Measurements from ENCODE around the gene AKAP8L. TPM values are rescaled to one million over a fixed set of nuclear protein-coding genes. Genes with fewer than 3 reads are reported as not detected.

AKAP8L gene
- total and polyA plus RNA-seq, 2 of the 8 experiments (the other 6 are each of a cell fraction or from before 2014, with no cell fraction given), result 75.1 to 138 TPM

DNA sequence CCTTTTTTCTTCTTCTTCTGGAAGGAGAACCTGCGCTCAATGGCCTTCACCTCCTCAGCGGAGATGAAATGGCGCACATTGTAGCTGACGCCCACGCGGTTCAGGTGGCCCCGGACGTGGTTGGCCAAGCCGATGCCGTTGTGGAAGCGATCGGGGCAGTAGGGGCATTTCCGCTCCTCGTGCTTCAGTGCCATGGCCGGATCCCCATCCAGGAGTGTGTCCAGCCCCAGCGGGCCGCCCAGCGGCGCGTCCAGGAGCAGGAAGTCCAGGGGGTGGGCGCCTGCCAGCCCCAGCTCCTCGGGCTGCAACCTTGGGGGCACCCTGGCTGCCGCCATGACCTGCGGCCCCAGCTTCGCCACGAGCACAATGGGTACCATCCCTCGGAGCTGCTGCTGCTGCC is 19.8 kb upstream of the AKAP8L start:
- Histone ChIP-seq H3K9me3 (ENCODE audit: insufficient read depth in 2 of 2, low read depth in 1 of 2, low read length in 1 of 2) (no peaks in the 10 kb centered on the region), H3K23ac (ENCODE audit: insufficient read length) (no peak overlapping the region), H3K4me2 (ENCODE audit: insufficient read depth in 1 of 2, low read depth in 2 of 2, low read length in 2 of 2) (no peak overlapping the region), H4K5ac (ENCODE audit: insufficient read length, low read depth, low read length) (no peak overlapping the region), H2AK5ac (ENCODE audit: low read depth, low read length) (no peak overlapping the region), H4K91ac (replicated peaks; ENCODE audit: insufficient read length, low read length) (no peak overlapping the region), H2AFZ (ENCODE audit: low read length) (no peak overlapping the region), H3K79me2 (ENCODE audit: control insufficient read depth in 1 of 2, insufficient read depth in 2 of 2, low read length in 2 of 2) (no peaks in the 10 kb centered on the region), H3K36me3 (ENCODE audit: control insufficient read depth in 2 of 4, insufficient read depth in 4 of 4, low read length in 3 of 4) (no peaks in the 10 kb centered on the region), H3K4me3 (ENCODE audit: extremely low read depth in 1 of 4, insufficient read depth in 2 of 4, low read depth in 3 of 4, low read length in 4 of 4) (no peak overlapping the region), H3K18ac (ENCODE audit: extremely low read depth, low read length) (no peak overlapping the region), H4K8ac (ENCODE audit: extremely low read depth, insufficient read depth, low read length) (no peak overlapping the region), H3K9ac (replicated peaks in 1 of 4; ENCODE audit: extremely low read depth in 1 of 4, low read depth in 3 of 4, low read length in 3 of 4) (no peak overlapping the region), H3K4me1 (replicated peaks in 1 of 4; ENCODE audit: control insufficient read depth in 3 of 4, insufficient read depth in 4 of 4, low read length in 3 of 4) (peaks cover 0 to 1% (median under 1%) of the 10 kb centered on the region in 4 experiments; a peak in 6 of 7 replicates), H3K4ac (replicated peaks; ENCODE audit: insufficient read length, low read depth, low read length) (no peak overlapping the region), H3K14ac (ENCODE audit: insufficient read length) (no peak overlapping the region), H3K56ac (replicated peaks; ENCODE audit: insufficient read length, low read depth, low read length) (no peak overlapping the region), H2BK5ac (ENCODE audit: low read depth, low read length) (no peak overlapping the region), H3K79me1 (ENCODE audit: low read depth, low read length) (no peaks in the 10 kb centered on the region), H3K27me3 (replicated peaks in 1 of 4; ENCODE audit: control insufficient read depth in 3 of 4, extremely low read depth in 1 of 4, insufficient read depth in 3 of 4, low read length in 3 of 4) (no peaks in the 10 kb centered on the region), H2BK12ac (ENCODE audit: low read depth, low read length) (no peak overlapping the region), H3K23me2 (ENCODE audit: low read depth, low read length) (0 out of 2 replicates have a peak, but pooled peaks cover under 1% of the 10 kb centered on the region), H2BK120ac (replicated peaks; ENCODE audit: low read depth, low read length) (no peak overlapping the region), H2BK20ac (ENCODE audit: low read length) (no peak overlapping the region), H4K20me1 (replicated peaks in 1 of 2; ENCODE audit: control insufficient read depth in 1 of 2, insufficient read depth in 2 of 2, low read length in 2 of 2) (no peaks in the 10 kb centered on the region), H3K27ac (ENCODE audit: low read depth, low read length) (no peak overlapping the region), H2BK15ac (ENCODE audit: low read length) (no peak overlapping the region)
- 93% methylated on average over 22 of the region's 27 CpGs; no CpG with 5 or more reads in 1 of the 2 experiments for WGBS, 2 experiments (ENCODE audit: extremely low coverage in 1 of 2, insufficient coverage in 1 of 2, insufficient read length in 1 of 2, insufficient replicate concordance in 2 of 2, low coverage in 1 of 2, low lambda C conversion rate in 2 of 2, missing lambda C conversion rate in 1 of 2)
- CTCF ChIA-PET (ENCODE audit: partially characterized antibody), result interaction anchor here (2.7 to 7.5 kb wide), 2 partner anchors 9 to 19 kb away, joined by 8 to 48 read pairs; partner anchors contain the start of gene AKAP8L
- POLR2A ChIA-PET (ENCODE audit: partially characterized antibody), result interaction anchor here (2.6 to 3.1 kb wide), 2 partner anchors 9 to 19 kb away, joined by 8 to 15 read pairs; partner anchors contain the start of gene AKAP8L
- FAIRE-seq, result no peak
- TF ChIP-seq SAP30 (IDR thresholded peaks at IDR 0.05; ENCODE audit: insufficient read depth, insufficient replicate concordance, low read length) (no peak), SIN3A (conservative IDR thresholded peaks at IDR 0.05 in 1 of 2, IDR thresholded peaks at IDR 0.05 in 1 of 2; ENCODE audit: low read depth in 1 of 2, low read length in 2 of 2) (no peak), YY1 (IDR thresholded peaks at IDR 0.05; ENCODE audit: low read depth, low read length) (no peak), USF2 (IDR thresholded peaks at IDR 0.05; ENCODE audit: low read length) (no peak), CBX8 (IDR thresholded peaks at IDR 0.05; ENCODE audit: borderline replicate concordance, low read depth, low read length) (no peak), HDAC2 (IDR thresholded peaks at IDR 0.05; ENCODE audit: borderline replicate concordance in 1 of 2, low read depth in 2 of 2, low read length in 2 of 2) (no peak), POU5F1 (IDR thresholded peaks at IDR 0.05; ENCODE audit: low read depth, low read length) (no peak), EGR1 (IDR thresholded peaks at IDR 0.05; ENCODE audit: borderline replicate concordance, low read depth, low read length) (no peak), BACH1 (IDR thresholded peaks at IDR 0.05; ENCODE audit: low read length) (no peak), CEBPB (IDR thresholded peaks at IDR 0.05; ENCODE audit: low read depth, low read length) (no peak)
- no peak for DNase-seq (ENCODE audit: low read depth in 1 of 2, low spot score in 2 of 2)

All from H1 (cell line).